Stomach smooth muscle (tissue), 2 donors: Measurements from ENCODE around the gene ARRDC1.
A peak's percentile ranks its signal among the peaks of the same experiment; 100 is the strongest.
"Not testable (repeated sequence)": the region's sequence is repeated elsewhere in the genome, so short reads cannot be mapped to it uniquely, and the experiment has no call there.

Source experiments
- H3K27ac ChIP-seq: one replicate; pipeline ENCODE4 v1.7.0; 2013; ENCODE audit warnings: mild to moderate bottlenecking, low read length, inconsistent platforms
- H3K27me3 ChIP-seq, 2 donors: one replicate each; pipeline ENCODE4 v1.7.0; 2013; ENCODE audit warnings: low read length in 2 of 2; ENCODE audit not compliant: insufficient read depth in 2 of 2, control insufficient read depth in 1 of 2
- H3K36me3 ChIP-seq, 2 donors: one replicate each; pipeline ENCODE4 v1.7.0; 2013; ENCODE audit warnings: low read length in 2 of 2; ENCODE audit not compliant: control insufficient read depth in 2 of 2, insufficient read depth in 2 of 2
- H3K4me1 ChIP-seq: one replicate; pipeline ENCODE4 v1.7.0; 2013; ENCODE audit warnings: low read length; ENCODE audit not compliant: control insufficient read depth, insufficient read depth
- H3K4me3 ChIP-seq, 2 donors: one replicate each; pipeline ENCODE4 v1.7.0; 2013; ENCODE audit warnings: low read length in 2 of 2
- H3K9ac ChIP-seq, 2 donors: one replicate each; pipeline ENCODE4 v1.7.0; 2013; ENCODE audit warnings: low read length in 2 of 2, mild to moderate bottlenecking in 1 of 2
- H3K9me3 ChIP-seq, 2 donors: one replicate each; pipeline ENCODE4 v1.7.0; 2013; ENCODE audit warnings: low read length in 2 of 2; ENCODE audit not compliant: control insufficient read depth in 2 of 2
- donor health status: healthy.
- donor health status: Pancreatic carcinoma.

Gene ARRDC1

GRCh38 chr9:137613738-137614523 lies 8.4 kb downstream of the ARRDC1 start:
- Histone ChIP-seq H3K4me1 (peaks cover 24% of the 10 kb centered on the region), H3K9me3 (no peaks in the 10 kb centered on the region), H3K4me3 (no peak overlapping the region), H3K27ac (no peak overlapping the region), H3K9ac (no peak overlapping the region), H3K27me3 (no peaks in the 10 kb centered on the region), H3K36me3 (peaks cover 0 to 12% of the 10 kb centered on the region in 2 donors)

- no peaks in the 10 kb centered on the region for H3K27me3 ChIP-seq
- no peak overlapping the region for H3K9ac ChIP-seq
- H3K27ac ChIP-seq, result no peak overlapping the region
- peaks cover 29% of the 10 kb centered on the region for H3K4me1 ChIP-seq
- no peaks in the 10 kb centered on the region for H3K9me3 ChIP-seq
- peaks cover 0 to 12% of the 10 kb centered on the region in 2 donors for H3K36me3 ChIP-seq
- H3K4me3 ChIP-seq, result no peak overlapping the region
These were observed 9.3 kb downstream of the ARRDC1 start for GRCh38 chr9:137614631-137615386.

- Histone ChIP-seq H3K9ac (no peak overlapping the region), H3K36me3 (peaks cover 0 to 12% of the 10 kb centered on the region in 2 donors), H3K9me3 (no peaks in the 10 kb centered on the region), H3K4me1 (peaks cover 35% of the 10 kb centered on the region), H3K27ac (no peak overlapping the region), H3K27me3 (no peaks in the 10 kb centered on the region), H3K4me3 (no peak overlapping the region)
These were observed 9.9 kb downstream of the ARRDC1 start for GRCh38 chr9:137615387-137615871.

- H3K9me3 ChIP-seq, result no peaks in the 10 kb centered on the region
- peaks cover 0 to 12% of the 10 kb centered on the region in 2 donors for H3K36me3 ChIP-seq
- H3K27me3 ChIP-seq, result no peaks in the 10 kb centered on the region
- H3K27ac ChIP-seq, result peak within 1 kb of the TSS; percentile 92
- H3K9ac ChIP-seq, result peak within 1 kb of the TSS; percentile 97 to 98
- H3K4me1 ChIP-seq, result peaks cover 31% of the 10 kb centered on the region
- H3K4me3 ChIP-seq, result peak within 1 kb of the TSS; percentile 93 to 96
These were observed 12.9 kb downstream of the ARRDC1 start, which contains the start of gene EHMT1 for GRCh38 chr9:137618105-137619067. EHMT1 (plus strand) TSS chr9:137619005; CDS start chr9:137619029, 24 bp downstream.

GRCh38 chr9:137619240-137620047 lies 14.0 kb downstream of the ARRDC1 start:
- Histone ChIP-seq H3K27ac (peak overlapping the region; percentile 75), H3K36me3 (peaks cover 0 to 5% of the 10 kb centered on the region in 2 donors), H3K9me3 (no peaks in the 10 kb centered on the region), H3K4me1 (peaks cover 31% of the 10 kb centered on the region), H3K4me3 (peak overlapping the region; percentile 83 to 88), H3K9ac (peak overlapping the region; percentile 82 to 92), H3K27me3 (no peaks in the 10 kb centered on the region)

- peak overlapping the region; percentile 75 for H3K27ac ChIP-seq
- H3K4me1 ChIP-seq, result peaks cover 31% of the 10 kb centered on the region
- no peaks in the 10 kb centered on the region for H3K27me3 ChIP-seq
- H3K4me3 ChIP-seq, result peak overlapping the region; percentile 83 to 88
- H3K36me3 ChIP-seq, result peaks cover 0 to 4% of the 10 kb centered on the region in 2 donors
- H3K9ac ChIP-seq, result peak overlapping the region; percentile 82 to 92
- no peaks in the 10 kb centered on the region for H3K9me3 ChIP-seq
These were observed 14.5 kb downstream of the ARRDC1 start for GRCh38 chr9:137620048-137620405.

GRCh38 chr9:137620581-137620980 lies 15.1 kb downstream of the ARRDC1 start:
- no peak overlapping the region for H3K27ac ChIP-seq
- H3K9ac ChIP-seq, result peak overlapping the region; percentile 2 to 58

GRCh38 chr9:137621131-137621757 lies 15.8 kb downstream of the ARRDC1 start:
- Histone ChIP-seq H3K9me3 (no peaks in the 10 kb centered on the region), H3K36me3 (peaks cover 0 to 2% of the 10 kb centered on the region in 2 donors), H3K4me1 (peaks cover 31% of the 10 kb centered on the region), H3K9ac (peak overlapping the region in 1 of 2 donors; percentile 2), H3K27me3 (no peaks in the 10 kb centered on the region), H3K4me3 (peak overlapping the region in 1 of 2 donors; percentile 35), H3K27ac (no peak overlapping the region)

More at GRCh38 chr9:137620581-137620980, 15.1 kb downstream of the ARRDC1 start:
- no peaks in the 10 kb centered on the region for H3K9me3 ChIP-seq
- no peaks in the 10 kb centered on the region for H3K27me3 ChIP-seq
- peak overlapping the region in 1 of 2 donors; percentile 35 for H3K4me3 ChIP-seq
- H3K36me3 ChIP-seq, result peaks cover 0 to 3% of the 10 kb centered on the region in 2 donors
- H3K4me1 ChIP-seq, result peaks cover 31% of the 10 kb centered on the region

- H3K4me3 ChIP-seq, H3K27me3 ChIP-seq, H3K36me3 ChIP-seq, H3K27ac ChIP-seq, H3K9ac ChIP-seq, H3K9me3 ChIP-seq: not testable (repeated sequence)
- peaks cover 31% of the 10 kb centered on the region for H3K4me1 ChIP-seq
These were observed 16.7 kb downstream of the ARRDC1 start for GRCh38 chr9:137622211-137622610.
